WTC11 (cell line): ENCODE results near the gene ADAD2. TPM values are rescaled to one million over a fixed set of nuclear protein-coding genes. Genes with fewer than 3 reads are reported as not detected.

Experiments
- ATAC-seq: fragments of 200-7000 bp; cut with Tn5 transposase; 2 replicates; pipeline ENCODE4 v1.10.0; 2021; ENCODE audit warnings: mild to moderate bottlenecking, moderate library complexity
- CTCF ChIA-PET: fragments of 300-600 bp; sonication (Branson Sonifier 250); formaldehyde crosslinking; loops from one replicate; lab custom pipeline; 2021; ENCODE audit warnings: antibody characterized with exemption; lab: Charles Lee
- POLR2A ChIA-PET: fragments of 350-600 bp; sonication (Branson Sonifier 250); formaldehyde crosslinking; loops from one replicate; lab custom pipeline; 2021; ENCODE audit warnings: antibody characterized with exemption; lab: Charles Lee
- DNase-seq: peaks from one replicate; pipeline ENCODE4 v3.0.0; 2021; ENCODE audit warnings: low spot score
- H3K27ac Mint-ChIP-seq: 2 replicates; pipeline ENCODE4 v1.8.0; 2021; ENCODE audit warnings: mixed read lengths
- H3K27me3 Mint-ChIP-seq: 2 replicates; pipeline ENCODE4 v1.8.0; 2021; ENCODE audit warnings: low read depth, mild to moderate bottlenecking, moderate library complexity, mixed read lengths
- H3K36me3 Mint-ChIP-seq: 2 replicates; pipeline ENCODE4 v1.8.0; 2021; ENCODE audit warnings: mixed read lengths
- H3K4me1 Mint-ChIP-seq: 2 replicates; pipeline ENCODE4 v1.8.0; 2022; ENCODE audit warnings: mixed read lengths
- H3K4me3 Mint-ChIP-seq: 2 replicates; pipeline ENCODE4 v1.8.0; 2021; ENCODE audit warnings: mild to moderate bottlenecking, moderate library complexity, mixed read lengths
- H3K9me3 Mint-ChIP-seq: 2 replicates; pipeline ENCODE4 v1.8.0; 2021; ENCODE audit warnings: mixed read lengths
- AR ChIP-seq: fragments of 250-450 bp; sonication (Bioruptor Pico); IDR thresholded peaks from 2 replicates; pipeline ENCODE4 v1.9.0; 2021; ENCODE audit warnings: mild to moderate bottlenecking
- ATF1 ChIP-seq: sonication (generic); formaldehyde crosslinking; IDR thresholded peaks from 2 replicates; pipeline ENCODE4 v1.8.1; 2023; ENCODE audit warnings: mild to moderate bottlenecking, moderate library complexity, missing genetic modification reagents
- ATF3 ChIP-seq: sonication (generic); formaldehyde crosslinking; conservative IDR thresholded peaks from 2 replicates; pipeline ENCODE4 v1.8.1; 2022; ENCODE audit warnings: mild to moderate bottlenecking, missing genetic modification reagents
- E2F1 ChIP-seq: sonication (generic); formaldehyde crosslinking; IDR thresholded peaks from 2 replicates; pipeline ENCODE4 v1.8.0; 2022; ENCODE audit warnings: mild to moderate bottlenecking, missing genetic modification reagents
- EMX1 ChIP-seq: fragments of 250-450 bp; sonication (Bioruptor Pico); IDR thresholded peaks from 2 replicates; pipeline ENCODE4 v1.8.0; 2021; ENCODE audit warnings: mild to moderate bottlenecking
- ESRRA ChIP-seq: sonication (generic); formaldehyde crosslinking; IDR thresholded peaks from 2 replicates; pipeline ENCODE4 v1.8.1; 2022; ENCODE audit warnings: mild to moderate bottlenecking, missing genetic modification reagents, borderline replicate concordance
- ETV6 ChIP-seq: sonication (generic); formaldehyde crosslinking; IDR thresholded peaks from 2 replicates; pipeline ENCODE4 v1.8.1; 2022; ENCODE audit warnings: mild to moderate bottlenecking, missing genetic modification reagents
- FOXK1 ChIP-seq: sonication (generic); formaldehyde crosslinking; IDR thresholded peaks from 2 replicates; pipeline ENCODE4 v1.8.0; 2022; ENCODE audit warnings: mild to moderate bottlenecking, moderate library complexity, missing genetic modification reagents
- FOXP4 ChIP-seq: sonication (generic); formaldehyde crosslinking; IDR thresholded peaks from 2 replicates; pipeline ENCODE4 v1.8.0; 2022; ENCODE audit warnings: mild to moderate bottlenecking, missing genetic modification reagents
- GABPB1 ChIP-seq: sonication (generic); formaldehyde crosslinking; IDR thresholded peaks from 2 replicates; pipeline ENCODE4 v1.8.1; 2023; ENCODE audit warnings: mild to moderate bottlenecking, missing genetic modification reagents
- HMGXB4 ChIP-seq: sonication (generic); formaldehyde crosslinking; IDR thresholded peaks from 2 replicates; pipeline ENCODE4 v1.8.1; 2023; ENCODE audit warnings: mild to moderate bottlenecking, moderate library complexity, missing genetic modification reagents
- NFATC4 ChIP-seq: fragments of 250-450 bp; sonication (Bioruptor Pico); IDR thresholded peaks from 2 replicates; pipeline ENCODE4 v1.9.0; 2021; ENCODE audit warnings: mild to moderate bottlenecking
- NR3C1 ChIP-seq: sonication (generic); formaldehyde crosslinking; conservative IDR thresholded peaks from 2 replicates; pipeline ENCODE4 v1.8.1; 2023; ENCODE audit warnings: low read depth, mild to moderate bottlenecking, missing genetic modification reagents
- PRRX2 ChIP-seq: fragments of 250-450 bp; sonication (Bioruptor Pico); IDR thresholded peaks from 2 replicates; pipeline ENCODE4 v1.8.0; 2021; ENCODE audit warnings: mild to moderate bottlenecking
- SMAD3 ChIP-seq: sonication (generic); formaldehyde crosslinking; IDR thresholded peaks from 2 replicates; pipeline ENCODE4 v1.8.0; 2022; ENCODE audit warnings: missing genetic modification reagents, mild to moderate bottlenecking, borderline replicate concordance
- SOX15 ChIP-seq: fragments of 250-450 bp; sonication (Bioruptor Pico); IDR thresholded peaks from 2 replicates; pipeline ENCODE4 v1.9.0; 2021; ENCODE audit warnings: mild to moderate bottlenecking
- SP1 ChIP-seq: sonication (generic); formaldehyde crosslinking; conservative IDR thresholded peaks from 2 replicates; pipeline ENCODE4 v1.8.1; 2022; ENCODE audit warnings: missing genetic modification reagents
- TEAD4 ChIP-seq: sonication (generic); formaldehyde crosslinking; IDR thresholded peaks from 2 replicates; pipeline ENCODE4 v1.8.0; 2022; ENCODE audit warnings: mild to moderate bottlenecking, missing genetic modification reagents
- USF1 ChIP-seq: sonication (generic); formaldehyde crosslinking; IDR thresholded peaks from 2 replicates; pipeline ENCODE4 v1.8.0; 2022; ENCODE audit warnings: mild to moderate bottlenecking, missing genetic modification reagents
- ZNF138 ChIP-seq: sonication (generic); formaldehyde crosslinking; conservative IDR thresholded peaks from 2 replicates; pipeline ENCODE4 v1.8.1; 2022; ENCODE audit warnings: mild to moderate bottlenecking, moderate library complexity, missing genetic modification reagents
- ZNF219 ChIP-seq: sonication (generic); formaldehyde crosslinking; IDR thresholded peaks from 2 replicates; pipeline ENCODE4 v1.8.0; 2023; ENCODE audit warnings: missing genetic modification reagents, mild to moderate bottlenecking, borderline replicate concordance
- ZNF232 ChIP-seq: sonication (generic); formaldehyde crosslinking; IDR thresholded peaks from 2 replicates; pipeline ENCODE4 v1.8.0; 2022; ENCODE audit warnings: mild to moderate bottlenecking, missing genetic modification reagents
- ZNF317 ChIP-seq: sonication (generic); formaldehyde crosslinking; IDR thresholded peaks from 2 replicates; pipeline ENCODE4 v1.8.1; 2023; ENCODE audit warnings: low read depth, mild to moderate bottlenecking, moderate library complexity, missing genetic modification reagents, borderline replicate concordance
- ZNF512 ChIP-seq: sonication (generic); formaldehyde crosslinking; IDR thresholded peaks from 2 replicates; pipeline ENCODE4 v1.8.1; 2022; ENCODE audit warnings: missing genetic modification reagents, borderline replicate concordance
- total RNA-seq: library from RNA; stranded (reverse); gene quantifications from 3 replicates; pipeline ENCODE4 v1.2.3, GENCODE V29; 2021

Gene ADAD2
- total RNA-seq, 1 experiment from 2014 or later: 1.6 TPM

- TF ChIP-seq USF1 (CRISPR knock-in tag): no peak
- no peak for TF ChIP-seq ATF1
- TF ChIP-seq PRRX2: no peak
- TF ChIP-seq ETV6 (CRISPR knock-in tag): no peak
These were observed 28.0 kb downstream of the ADAD2 start (continued) for GRCh38 chr16:84218956-84219355.

- H3K4me1 Mint-ChIP-seq: peaks cover 9% of the 10 kb centered on the region
- ChIA-PET POLR2A (no interaction called here), CTCF (no interaction called here)
- H3K36me3 Mint-ChIP-seq: no peaks in the 10 kb centered on the region
- no peaks in the 10 kb centered on the region for H3K27me3 Mint-ChIP-seq
- TF ChIP-seq ZNF232 (CRISPR knock-in tag): no peak
- no peak for TF ChIP-seq ZNF138 (CRISPR knock-in tag)
- no peak for TF ChIP-seq ESRRA (CRISPR knock-in tag)
- no peak for TF ChIP-seq TEAD4
- no peak for TF ChIP-seq GABPB1 (CRISPR knock-in tag)
- no peak for TF ChIP-seq HMGXB4 (CRISPR knock-in tag)
- no peak for TF ChIP-seq SOX15 (CRISPR knock-in tag)
- no peak for TF ChIP-seq ZNF512
- TF ChIP-seq EMX1 (CRISPR knock-in tag): no peak
- no peak for TF ChIP-seq ATF3 (CRISPR knock-in tag)
- TF ChIP-seq NR3C1 (CRISPR knock-in tag): no peak
- no peak for TF ChIP-seq ETV6 (CRISPR knock-in tag)
- no peak for TF ChIP-seq FOXP4
- no peak for TF ChIP-seq ZNF219 (CRISPR knock-in tag)
- no peak for TF ChIP-seq ZNF317 (CRISPR knock-in tag)
- H3K4me3 Mint-ChIP-seq: no peak overlapping the region
- H3K27ac Mint-ChIP-seq: no peak overlapping the region
- ATAC-seq: no peak
- DNase-seq: no peak
- no peaks in the 10 kb centered on the region for H3K9me3 Mint-ChIP-seq
These were observed 29.9 kb downstream of the ADAD2 start for GRCh38 chr16:84220851-84221250.

GRCh38 chr16:84223456-84223855 lies 32.5 kb downstream of the ADAD2 start:
- no peak overlapping the region for H3K27ac Mint-ChIP-seq
- H3K4me3 Mint-ChIP-seq: no peak overlapping the region
- DNase-seq: no peak
- POLR2A ChIA-PET: no interaction called here
- ATAC-seq: no peak
- peaks cover 15% of the 10 kb centered on the region for H3K4me1 Mint-ChIP-seq
- CTCF ChIA-PET: interaction anchor here (2.3 kb wide), 1 partner anchor 84 kb away, joined by 6 read pairs; no protein-coding TSS in a partner anchor
- no peaks in the 10 kb centered on the region for H3K9me3 Mint-ChIP-seq
- H3K36me3 Mint-ChIP-seq: no peaks in the 10 kb centered on the region
- no peaks in the 10 kb centered on the region for H3K27me3 Mint-ChIP-seq
- TF ChIP-seq SMAD3 (no peak), FOXK1 (CRISPR knock-in tag) (no peak), NFATC4 (no peak), SOX15 (CRISPR knock-in tag) (no peak), E2F1 (no peak), AR (CRISPR knock-in tag) (no peak), SP1 (CRISPR knock-in tag) (no peak)
